ENCODE data around the gene SMYD3. TPM values are rescaled to one million over a fixed set of nuclear protein-coding genes. Genes with fewer than 3 reads are reported as not detected.

Gene SMYD3
- total and polyA plus RNA-seq, 9 of the 15 experiments (the other 6 are each of a cell fraction or from before 2014, with no cell fraction given), result 128 to 440 (median 197) TPM

DNA sequence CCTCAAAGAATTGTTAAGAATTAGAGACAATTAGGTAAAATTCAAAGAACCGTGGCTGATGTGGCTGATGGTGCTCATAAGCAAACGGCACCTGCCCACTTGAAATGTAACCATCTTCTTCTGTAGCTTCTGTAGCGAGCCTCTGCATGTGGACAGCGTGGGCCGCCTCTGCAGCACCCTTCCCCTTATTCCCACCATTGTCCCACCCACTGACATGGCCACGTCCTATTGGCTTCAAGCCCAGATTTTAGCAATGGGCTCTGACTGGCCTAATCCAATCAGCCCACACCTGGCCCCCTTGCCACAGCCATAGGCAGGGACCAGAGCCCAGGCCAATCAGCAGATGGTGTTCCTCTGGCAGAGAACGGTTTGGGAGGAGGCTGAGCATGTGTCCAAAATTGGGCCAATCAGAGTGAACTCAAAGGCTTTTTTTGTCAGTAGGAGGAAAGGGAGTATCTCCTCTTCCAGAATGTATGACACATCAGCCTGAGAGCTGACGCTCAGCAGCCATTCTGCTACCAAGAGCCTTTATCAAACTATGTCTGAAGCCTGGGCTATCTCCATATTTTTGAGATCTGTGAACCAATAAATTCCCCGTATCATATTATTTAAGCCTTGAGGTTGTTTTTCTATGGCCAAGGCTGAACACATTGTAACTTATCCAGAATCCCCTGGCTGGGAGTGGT, 518.5 kb downstream of the SMYD3 start (continued):
- TF ChIP-seq ZNF518B (CRISPR knock-in tag; IDR thresholded peaks at IDR 0.05), result no peak
- TF ChIP-seq EHMT2 (IDR thresholded peaks at IDR 0.05), result peak; percentile 46; the same call in 1 of the 2 replicates
- TF ChIP-seq CHD4 (IDR thresholded peaks at IDR 0.05; ENCODE audit: insufficient read depth, insufficient replicate concordance, low read depth, low read length, poor library complexity, severe bottlenecking), result no peak
- no peak for TF ChIP-seq MCM2 (IDR thresholded peaks at IDR 0.05; ENCODE audit: low read depth)
- peak; percentile 44 for TF ChIP-seq SP2 (IDR thresholded peaks at IDR 0.05; ENCODE audit: extremely low read depth, low read depth, low read length, poor library complexity, severe bottlenecking)
- no peak; the same call in 1 of the 2 replicates for TF ChIP-seq EP300 (IDR thresholded peaks at IDR 0.05; ENCODE audit: low read length)
- TF ChIP-seq ZNF780A (CRISPR knock-in tag; IDR thresholded peaks at IDR 0.05), result no peak
- 0 out of 2 replicates have a peak, but pooled peaks have one; percentile 37 for TF ChIP-seq ZNF175 (CRISPR knock-in tag; IDR thresholded peaks at IDR 0.05; ENCODE audit: low read depth)
- no peak for TF ChIP-seq TRIM25 (IDR thresholded peaks at IDR 0.05; ENCODE audit: borderline replicate concordance)
- TF ChIP-seq, protein P1, sequence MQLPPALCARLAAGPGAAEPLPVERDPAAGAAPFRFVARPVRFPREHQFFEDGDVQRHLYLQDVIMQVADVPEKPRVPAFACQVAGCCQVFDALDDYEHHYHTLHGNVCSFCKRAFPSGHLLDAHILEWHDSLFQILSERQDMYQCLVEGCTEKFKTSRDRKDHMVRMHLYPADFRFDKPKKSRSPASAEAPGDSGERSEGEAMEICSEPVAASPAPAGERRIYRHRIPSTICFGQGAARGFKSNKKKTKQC (CRISPR knock-in tag; IDR thresholded peaks at IDR 0.05), result no peak
- TF ChIP-seq TEAD1 (CRISPR knock-in tag; IDR thresholded peaks at IDR 0.05), result peak; percentile 7 to 81; a peak in 1 of 4 replicates
- no peak for TF ChIP-seq GABPA (tag; conservative IDR thresholded peaks at IDR 0.05; ENCODE audit: low read depth)
- no peak for TF ChIP-seq NR2C2 (CRISPR knock-in tag; IDR thresholded peaks at IDR 0.05)
- TF ChIP-seq NR2C2 (tag; IDR thresholded peaks at IDR 0.05), result 0 out of 2 replicates have a peak, but pooled peaks have one; percentile 15
- TF ChIP-seq NFIX (CRISPR knock-in tag; IDR thresholded peaks at IDR 0.05; ENCODE audit: low read depth), result no peak
- peak; percentile 22 for TF ChIP-seq HDAC2 (IDR thresholded peaks at IDR 0.05)
- TF ChIP-seq, protein P2, sequence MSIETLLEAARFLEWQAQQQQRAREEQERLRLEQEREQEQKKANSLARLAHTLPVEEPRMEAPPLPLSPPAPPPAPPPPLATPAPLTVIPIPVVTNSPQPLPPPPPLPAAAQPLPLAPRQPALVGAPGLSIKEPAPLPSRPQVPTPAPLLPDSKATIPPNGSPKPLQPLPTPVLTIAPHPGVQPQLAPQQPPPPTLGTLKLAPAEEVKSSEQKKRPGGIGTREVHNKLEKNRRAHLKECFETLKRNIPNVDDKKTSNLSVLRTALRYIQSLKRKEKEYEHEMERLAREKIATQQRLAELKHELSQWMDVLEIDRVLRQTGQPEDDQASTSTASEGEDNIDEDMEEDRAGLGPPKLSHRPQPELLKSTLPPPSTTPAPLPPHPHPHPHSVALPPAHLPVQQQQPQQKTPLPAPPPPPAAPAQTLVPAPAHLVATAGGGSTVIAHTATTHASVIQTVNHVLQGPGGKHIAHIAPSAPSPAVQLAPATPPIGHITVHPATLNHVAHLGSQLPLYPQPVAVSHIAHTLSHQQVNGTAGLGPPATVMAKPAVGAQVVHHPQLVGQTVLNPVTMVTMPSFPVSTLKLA (conservative IDR thresholded peaks at IDR 0.05), result peak; percentile 87 to 93
- TF ChIP-seq MYNN (IDR thresholded peaks at IDR 0.05), result no peak
- no peak for TF ChIP-seq MYNN (CRISPR knock-in tag; IDR thresholded peaks at IDR 0.05)
- peak; percentile 76 for TF ChIP-seq PML (IDR thresholded peaks at IDR 0.05; ENCODE audit: low read length)
- peak in 1 of 2 experiments; percentile 96; a peak in 1 of 3 replicates for TF ChIP-seq CBX3 (IDR thresholded peaks at IDR 0.05; ENCODE audit: borderline replicate concordance in 1 of 2, low read length in 2 of 2)

Data from K562 (cell line).